ENCODE data around the gene GPX4.

GPX4 gene

GRCh38 chr19:1153891-1154730 lies 50.3 kb downstream of the GPX4 start:
- no peaks in the 10 kb centered on the region for H3K4me1 ChIP-seq (ENCODE audit: control insufficient read depth, insufficient read depth, low read length)
- H3K27ac ChIP-seq (ENCODE audit: low read depth, low read length), result no peak overlapping the region
- no peak overlapping the region for H3K4me3 ChIP-seq (ENCODE audit: low read length)
- H3K36me3 ChIP-seq (ENCODE audit: control insufficient read depth, insufficient read depth, low read length), result peaks cover 3% of the 10 kb centered on the region
- H3K9ac ChIP-seq (ENCODE audit: low read length), result no peak overlapping the region
- H3K27me3 ChIP-seq (ENCODE audit: control insufficient read depth, insufficient read depth, low read length), result no peaks in the 10 kb centered on the region

- no peaks in the 10 kb centered on the region for H3K4me1 ChIP-seq (ENCODE audit: control insufficient read depth, insufficient read depth, low read length)
- H3K9ac ChIP-seq (ENCODE audit: low read length), result no peak overlapping the region
- peaks cover 3% of the 10 kb centered on the region for H3K36me3 ChIP-seq (ENCODE audit: control insufficient read depth, insufficient read depth, low read length)
- H3K27me3 ChIP-seq (ENCODE audit: control insufficient read depth, insufficient read depth, low read length), result no peaks in the 10 kb centered on the region
- H3K27ac ChIP-seq (ENCODE audit: low read depth, low read length), result peak overlapping the region; percentile 50
- H3K4me3 ChIP-seq (ENCODE audit: low read length), result peak overlapping the region; percentile 20
Observed at GRCh38 chr19:1154731-1155351, 51.0 kb downstream of the GPX4 start.

GRCh38 chr19:1155352-1156304 lies 51.8 kb downstream of the GPX4 start:
- Histone ChIP-seq H3K27me3 (ENCODE audit: control insufficient read depth, insufficient read depth, low read length) (no peaks in the 10 kb centered on the region), H3K4me3 (ENCODE audit: low read length) (no peak overlapping the region), H3K27ac (ENCODE audit: low read depth, low read length) (peak overlapping the region; percentile 50), H3K36me3 (ENCODE audit: control insufficient read depth, insufficient read depth, low read length) (peaks cover 3% of the 10 kb centered on the region), H3K9ac (ENCODE audit: low read length) (no peak overlapping the region), H3K4me1 (ENCODE audit: control insufficient read depth, insufficient read depth, low read length) (no peaks in the 10 kb centered on the region)
